ENCODE data around the gene ELMO1. TPM values are rescaled to one million over a fixed set of nuclear protein-coding genes. Genes with fewer than 3 reads are reported as not detected.
A peak's percentile ranks its signal among the peaks of the same experiment; 100 is the strongest.

ELMO1 gene
- total and polyA plus RNA-seq, 2 of the 13 experiments (the other 11 are each of a cell fraction or from before 2014, with no cell fraction given) = 0.11 to 0.17 TPM

- TF ChIP-seq KMT2A (CRISPR knock-in tag; IDR thresholded peaks at IDR 0.05) (no peak), MIER2 (CRISPR knock-in tag; IDR thresholded peaks at IDR 0.05) (peak; percentile 83), ZFP91 (CRISPR knock-in tag; IDR thresholded peaks at IDR 0.05; ENCODE audit: borderline replicate concordance) (no peak), FOXA1 (IDR thresholded peaks at IDR 0.05) (no peak), FOXA1 (CRISPR knock-in tag; IDR thresholded peaks at IDR 0.05) (peak; percentile 67; the same call in 1 of the 2 replicates), ZNF615 (CRISPR knock-in tag; IDR thresholded peaks at IDR 0.05; ENCODE audit: borderline replicate concordance) (no peak), ISX (CRISPR knock-in tag; conservative IDR thresholded peaks at IDR 0.05) (no peak), PITX1 (CRISPR knock-in tag; IDR thresholded peaks at IDR 0.05) (peak; percentile 62; the same call in 1 of the 2 replicates), ZNF567 (CRISPR knock-in tag; IDR thresholded peaks at IDR 0.05; ENCODE audit: borderline replicate concordance) (no peak), SKI (IDR thresholded peaks at IDR 0.05; ENCODE audit: partially characterized antibody) (no peak), ZNF24 (IDR thresholded peaks at IDR 0.05) (no peak), ZNF337 (CRISPR knock-in tag; IDR thresholded peaks at IDR 0.05; ENCODE audit: borderline replicate concordance, low read depth) (no peak), ELF4 (CRISPR knock-in tag; IDR thresholded peaks at IDR 0.05; ENCODE audit: borderline replicate concordance) (no peak), KMT2B (CRISPR knock-in tag; IDR thresholded peaks at IDR 0.05) (no peak), ZFP41 (CRISPR knock-in tag; IDR thresholded peaks at IDR 0.05; ENCODE audit: borderline replicate concordance) (no peak), CC2D1A (CRISPR knock-in tag; IDR thresholded peaks at IDR 0.05) (no peak), FOXA3 (CRISPR knock-in tag; IDR thresholded peaks at IDR 0.05) (peak; percentile 75), CREM (IDR thresholded peaks at IDR 0.05) (peak; percentile 72; the same call in 1 of the 2 replicates), CREM (CRISPR knock-in tag; IDR thresholded peaks at IDR 0.05) (no peak), PCBP2 (optimal IDR thresholded peaks at IDR 0.05; ENCODE audit: low read depth, low read length, poor library complexity, severe bottlenecking) (no peak), U2AF1 (optimal IDR thresholded peaks at IDR 0.05; ENCODE audit: low read depth, low read length) (no peak), ATRX (CRISPR knock-in tag; IDR thresholded peaks at IDR 0.05; ENCODE audit: borderline replicate concordance) (no peak)
- TF ChIP-seq, protein P1, sequence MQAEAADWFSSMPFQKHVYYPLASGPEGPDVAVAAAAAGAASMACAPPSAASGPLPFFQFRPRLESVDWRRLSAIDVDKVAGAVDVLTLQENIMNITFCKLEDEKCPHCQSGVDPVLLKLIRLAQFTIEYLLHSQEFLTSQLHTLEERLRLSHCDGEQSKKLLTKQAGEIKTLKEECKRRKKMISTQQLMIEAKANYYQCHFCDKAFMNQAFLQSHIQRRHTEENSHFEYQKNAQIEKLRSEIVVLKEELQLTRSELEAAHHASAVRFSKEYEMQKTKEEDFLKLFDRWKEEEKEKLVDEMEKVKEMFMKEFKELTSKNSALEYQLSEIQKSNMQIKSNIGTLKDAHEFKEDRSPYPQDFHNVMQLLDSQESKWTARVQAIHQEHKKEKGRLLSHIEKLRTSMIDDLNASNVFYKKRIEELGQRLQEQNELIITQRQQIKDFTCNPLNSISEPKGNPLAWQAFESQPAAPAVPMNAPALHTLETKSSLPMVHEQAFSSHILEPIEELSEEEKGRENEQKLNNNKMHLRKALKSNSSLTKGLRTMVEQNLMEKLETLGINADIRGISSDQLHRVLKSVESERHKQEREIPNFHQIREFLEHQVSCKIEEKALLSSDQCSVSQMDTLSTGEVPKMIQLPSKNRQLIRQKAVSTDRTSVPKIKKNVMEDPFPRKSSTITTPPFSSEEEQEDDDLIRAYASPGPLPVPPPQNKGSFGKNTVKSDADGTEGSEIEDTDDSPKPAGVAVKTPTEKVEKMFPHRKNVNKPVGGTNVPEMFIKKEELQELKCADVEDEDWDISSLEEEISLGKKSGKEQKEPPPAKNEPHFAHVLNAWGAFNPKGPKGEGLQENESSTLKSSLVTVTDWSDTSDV (CRISPR knock-in tag; IDR thresholded peaks at IDR 0.05) = no peak
- TF ChIP-seq, protein P2, sequence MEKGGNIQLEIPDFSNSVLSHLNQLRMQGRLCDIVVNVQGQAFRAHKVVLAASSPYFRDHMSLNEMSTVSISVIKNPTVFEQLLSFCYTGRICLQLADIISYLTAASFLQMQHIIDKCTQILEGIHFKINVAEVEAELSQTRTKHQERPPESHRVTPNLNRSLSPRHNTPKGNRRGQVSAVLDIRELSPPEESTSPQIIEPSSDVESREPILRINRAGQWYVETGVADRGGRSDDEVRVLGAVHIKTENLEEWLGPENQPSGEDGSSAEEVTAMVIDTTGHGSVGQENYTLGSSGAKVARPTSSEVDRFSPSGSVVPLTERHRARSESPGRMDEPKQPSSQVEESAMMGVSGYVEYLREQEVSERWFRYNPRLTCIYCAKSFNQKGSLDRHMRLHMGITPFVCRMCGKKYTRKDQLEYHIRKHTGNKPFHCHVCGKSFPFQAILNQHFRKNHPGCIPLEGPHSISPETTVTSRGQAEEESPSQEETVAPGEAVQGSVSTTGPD (CRISPR knock-in tag; IDR thresholded peaks at IDR 0.05) = no peak
- TF ChIP-seq, protein P3, sequence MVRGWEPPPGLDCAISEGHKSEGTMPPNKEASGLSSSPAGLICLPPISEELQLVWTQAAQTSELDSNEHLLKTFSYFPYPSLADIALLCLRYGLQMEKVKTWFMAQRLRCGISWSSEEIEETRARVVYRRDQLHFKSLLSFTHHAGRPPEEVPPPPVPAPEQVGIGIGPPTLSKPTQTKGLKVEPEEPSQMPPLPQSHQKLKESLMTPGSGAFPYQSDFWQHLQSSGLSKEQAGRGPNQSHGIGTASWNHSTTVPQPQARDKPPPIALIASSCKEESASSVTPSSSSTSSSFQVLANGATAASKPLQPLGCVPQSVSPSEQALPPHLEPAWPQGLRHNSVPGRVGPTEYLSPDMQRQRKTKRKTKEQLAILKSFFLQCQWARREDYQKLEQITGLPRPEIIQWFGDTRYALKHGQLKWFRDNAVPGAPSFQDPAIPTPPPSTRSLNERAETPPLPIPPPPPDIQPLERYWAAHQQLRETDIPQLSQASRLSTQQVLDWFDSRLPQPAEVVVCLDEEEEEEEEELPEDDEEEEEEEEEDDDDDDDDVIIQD (CRISPR knock-in tag; IDR thresholded peaks at IDR 0.05; ENCODE audit: low read depth) = no peak
Observed at GRCh38 chr7:37074370-37074769, 374.3 kb downstream of the ELMO1 start (continued).

All from HepG2 (cell line).